HS-27A (cell line): ENCODE data around the gene NUBP2.

Experiments used
- DNase-seq: peaks from one replicate; pipeline ENCODE4 v3.0.0-alpha.2; 2012; ENCODE audit warnings: low read depth, missing footprints

The NUBP2 gene, protein sequence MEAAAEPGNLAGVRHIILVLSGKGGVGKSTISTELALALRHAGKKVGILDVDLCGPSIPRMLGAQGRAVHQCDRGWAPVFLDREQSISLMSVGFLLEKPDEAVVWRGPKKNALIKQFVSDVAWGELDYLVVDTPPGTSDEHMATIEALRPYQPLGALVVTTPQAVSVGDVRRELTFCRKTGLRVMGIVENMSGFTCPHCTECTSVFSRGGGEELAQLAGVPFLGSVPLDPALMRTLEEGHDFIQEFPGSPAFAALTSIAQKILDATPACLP

DNA sequence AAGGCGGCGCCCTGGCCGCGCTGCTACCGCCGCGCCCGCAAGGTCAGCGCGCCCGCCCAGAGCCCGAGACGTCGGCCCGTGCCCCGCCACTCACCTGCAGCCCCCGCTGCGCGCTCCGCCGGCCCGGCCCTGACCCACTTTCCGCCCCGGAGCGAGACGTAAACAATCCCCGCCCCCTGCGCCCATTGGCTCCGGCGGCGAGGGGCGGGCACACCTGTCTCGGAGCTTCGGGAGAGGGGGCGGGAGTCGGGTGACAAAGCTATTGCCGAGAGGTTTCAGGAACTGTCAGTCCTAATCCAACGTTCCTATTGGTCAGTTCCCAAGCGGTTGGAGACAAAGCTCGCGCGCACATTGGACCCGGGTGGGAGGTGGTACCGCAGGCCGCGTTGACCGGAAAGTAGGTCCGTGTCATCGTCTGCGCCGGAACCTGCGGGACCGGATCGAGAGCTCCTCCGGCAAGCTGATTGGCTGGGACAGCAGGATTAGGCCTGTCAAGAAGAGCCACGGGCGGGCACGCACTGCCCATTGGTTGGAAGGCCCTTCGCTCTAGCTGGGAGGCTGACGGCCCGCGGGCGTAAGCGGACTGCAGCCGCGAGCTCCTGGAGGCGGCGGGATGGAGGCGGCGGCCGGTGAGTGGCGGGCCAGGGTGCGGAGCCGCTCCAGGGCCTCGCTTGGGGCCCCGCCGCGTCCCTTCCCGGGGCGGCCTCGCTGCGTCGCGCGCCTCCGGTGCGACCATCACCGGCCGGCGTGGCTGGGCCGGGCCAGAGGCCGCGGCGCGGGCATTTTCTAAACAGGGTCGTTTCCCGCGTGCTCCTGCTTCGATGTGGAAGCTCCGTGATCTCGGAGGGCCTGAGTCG is at the start of gene NUBP2, which contains the start of gene SPSB3:
Gene NUBP2 (plus strand): TSS at position 553 of the 857 bp plus-strand sequence. CDS start 61 bp downstream, at position 614.
Gene SPSB3 (minus strand): TSS at position 164 of the 857 bp plus-strand sequence. CDS start 1,088 bp downstream, outside the sequence.
- peak; percentile 98 for DNase-seq

DNA sequence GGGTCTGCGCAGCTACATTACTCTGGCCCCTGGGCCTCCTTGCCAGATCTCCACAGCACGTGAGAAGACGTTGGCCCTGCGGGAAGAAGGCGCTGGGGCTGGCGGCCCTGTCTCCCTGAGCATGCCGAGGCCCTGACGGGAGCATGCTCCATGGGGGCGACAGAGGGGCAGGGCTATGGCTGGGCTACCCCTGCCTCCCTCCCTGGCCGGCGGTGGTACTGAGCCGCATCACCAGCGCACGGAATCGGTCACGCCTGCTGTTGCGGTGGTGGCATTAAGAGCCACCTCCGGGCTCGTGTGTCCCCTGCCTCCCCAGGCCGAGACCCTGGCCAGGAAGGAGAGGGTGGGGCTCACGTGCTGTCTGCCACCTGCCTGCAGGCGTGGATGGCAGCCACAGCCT is 48.6 kb upstream of the NUBP2 start:
- no peak for DNase-seq

DNA sequence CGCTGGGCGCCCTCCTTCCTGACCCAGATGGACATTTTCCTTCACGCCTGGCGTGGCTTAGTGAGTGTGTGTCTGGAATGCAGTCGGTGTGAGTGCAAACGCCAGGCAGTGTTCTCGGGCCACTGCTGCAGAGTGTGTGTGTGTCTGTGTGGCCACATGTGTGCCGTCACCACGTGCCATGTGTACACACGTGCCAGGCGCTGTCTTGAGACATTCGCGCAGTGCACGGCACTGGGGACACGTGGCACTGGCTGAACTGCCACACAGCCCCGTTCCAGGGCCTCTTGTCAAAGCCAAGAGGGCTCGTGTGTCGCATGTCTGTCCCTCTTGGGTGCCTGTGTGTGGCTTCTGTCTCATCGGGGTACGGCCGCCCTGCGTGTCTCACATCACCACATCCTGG is 47.9 kb upstream of the NUBP2 start:
- DNase-seq, result no peak

DNA sequence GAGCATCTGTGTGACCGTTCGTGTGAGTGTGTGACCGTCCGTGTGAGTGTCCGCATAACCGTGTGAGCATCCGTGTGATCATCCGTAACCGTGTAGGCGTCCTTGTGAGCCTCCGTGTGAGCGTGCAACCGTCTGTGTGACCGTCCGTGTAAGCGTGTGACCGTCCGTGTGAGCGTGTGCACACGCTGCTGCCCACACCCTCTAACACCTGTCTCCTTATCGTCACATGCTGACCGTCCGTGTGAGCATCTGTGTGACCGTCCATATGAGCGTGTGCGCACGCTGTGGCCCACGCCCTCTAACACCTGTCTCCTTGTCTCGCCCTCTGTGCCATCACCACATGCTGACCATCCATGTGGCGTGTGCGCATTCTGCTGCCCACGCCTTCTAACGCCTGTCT is 42.5 kb upstream of the NUBP2 start:
- DNase-seq, result no peak

DNA sequence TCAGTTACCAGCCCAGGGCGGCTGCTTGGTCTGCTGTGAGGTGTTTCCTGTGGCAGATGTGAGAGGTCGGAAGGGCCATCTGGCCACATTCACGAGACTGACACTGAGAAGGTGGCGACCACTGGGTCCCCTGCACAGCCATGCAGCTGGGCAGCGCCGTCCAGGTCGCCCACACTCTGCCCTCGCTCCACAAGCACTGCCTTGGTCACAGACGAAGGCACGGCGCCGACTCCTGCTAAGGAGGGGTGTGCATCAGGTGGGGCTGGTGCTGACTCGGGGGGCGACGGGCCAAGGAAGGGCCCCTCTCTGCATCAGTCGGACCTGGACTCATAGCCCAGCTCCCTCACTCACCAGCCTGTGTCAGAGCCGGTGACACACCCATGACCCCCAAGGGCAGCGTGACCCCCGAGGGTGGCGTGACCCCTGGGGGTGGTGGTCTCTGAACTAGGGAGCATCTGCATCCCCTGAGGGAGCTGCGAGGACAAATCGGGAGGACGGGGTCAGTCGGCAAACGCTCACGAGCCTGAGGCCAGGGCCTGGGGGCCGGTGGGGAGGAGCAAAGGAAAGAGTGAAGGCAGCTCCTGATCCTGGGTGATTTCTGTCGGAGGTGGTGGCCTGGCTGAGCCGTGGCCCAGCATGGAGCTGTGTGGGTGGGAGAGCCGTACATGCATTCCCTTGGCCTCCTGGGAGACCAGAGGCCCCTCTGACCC is 41.8 kb upstream of the NUBP2 start:
- no peak for DNase-seq

DNA sequence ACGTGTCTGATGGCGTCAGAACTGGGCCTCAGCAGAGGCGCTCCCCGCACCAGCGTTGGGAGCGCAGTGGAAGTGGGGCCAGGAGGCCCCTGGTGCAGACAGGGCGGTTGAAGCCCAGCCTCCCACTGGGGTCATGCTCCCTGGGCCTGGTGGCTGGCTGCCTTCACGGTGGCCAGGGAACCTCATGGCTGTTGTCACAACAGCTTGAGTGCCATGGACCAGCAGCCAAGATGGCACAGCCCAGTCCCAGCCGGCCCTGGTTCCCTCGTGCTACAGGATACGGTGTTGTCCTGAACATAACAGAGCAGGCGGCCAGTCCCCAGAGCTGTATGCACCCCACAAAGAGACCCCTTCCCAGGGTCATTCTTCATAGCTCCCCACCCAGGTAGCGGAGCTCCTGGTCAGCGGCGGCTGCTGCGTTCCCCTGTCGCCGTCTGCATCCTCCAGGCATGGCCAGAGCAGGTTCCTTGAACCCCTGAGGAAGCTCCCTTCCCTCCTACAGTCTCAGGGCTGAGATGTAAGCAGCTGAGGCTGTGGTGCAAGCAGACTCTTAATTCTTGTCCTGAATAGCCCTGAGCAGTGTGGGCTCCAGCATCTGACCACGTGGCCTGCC is 41.1 kb upstream of the NUBP2 start:
- DNase-seq, result no peak

DNA sequence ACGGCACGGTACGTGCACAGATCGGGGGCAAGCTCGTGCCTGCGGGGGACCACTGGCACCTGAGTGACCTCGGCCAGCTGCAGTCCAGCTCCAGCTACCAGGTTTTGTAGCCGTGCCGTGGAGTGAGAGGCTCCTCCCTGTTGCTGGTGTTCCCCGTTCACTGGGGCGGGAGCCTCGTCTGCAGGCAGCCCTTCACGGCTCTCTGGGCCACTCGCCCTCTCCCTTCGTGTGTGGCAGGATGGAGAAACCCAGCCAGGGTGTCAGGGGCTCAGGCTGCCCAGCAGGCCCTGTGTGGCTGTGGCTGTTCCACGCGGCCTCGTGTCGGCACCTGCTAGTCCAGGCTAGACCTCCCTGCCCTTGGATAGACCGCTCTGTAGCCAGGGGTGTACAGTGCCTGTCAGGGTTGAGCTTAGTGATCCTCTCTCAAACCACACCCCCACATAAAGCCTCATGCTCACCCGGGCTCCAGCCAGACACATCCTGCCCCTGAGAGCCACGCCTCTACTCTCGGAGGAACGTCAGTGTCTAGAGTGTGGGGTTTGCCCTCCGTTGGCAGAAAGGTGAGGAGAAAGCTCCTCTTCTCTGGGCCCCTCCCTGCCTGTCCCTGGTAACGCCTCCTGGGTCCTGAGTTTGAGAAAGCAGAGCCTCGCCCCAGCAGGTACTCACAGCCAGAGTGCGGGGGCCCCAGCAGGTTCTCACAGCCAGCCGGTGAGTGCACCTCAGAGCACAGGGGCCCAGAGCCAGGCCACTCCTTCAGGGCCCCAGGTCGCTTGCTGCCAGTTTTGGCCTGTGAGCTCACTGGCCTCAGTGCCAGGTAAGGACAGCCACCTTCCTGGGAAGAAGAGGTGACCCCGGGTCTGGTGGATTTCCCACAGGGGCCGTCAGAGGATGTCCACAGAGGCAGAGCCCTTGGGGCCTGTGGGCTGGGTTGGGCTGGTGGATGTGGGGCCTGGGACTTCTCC is 39.1 kb upstream of the NUBP2 start:
- DNase-seq, result no peak

DNA sequence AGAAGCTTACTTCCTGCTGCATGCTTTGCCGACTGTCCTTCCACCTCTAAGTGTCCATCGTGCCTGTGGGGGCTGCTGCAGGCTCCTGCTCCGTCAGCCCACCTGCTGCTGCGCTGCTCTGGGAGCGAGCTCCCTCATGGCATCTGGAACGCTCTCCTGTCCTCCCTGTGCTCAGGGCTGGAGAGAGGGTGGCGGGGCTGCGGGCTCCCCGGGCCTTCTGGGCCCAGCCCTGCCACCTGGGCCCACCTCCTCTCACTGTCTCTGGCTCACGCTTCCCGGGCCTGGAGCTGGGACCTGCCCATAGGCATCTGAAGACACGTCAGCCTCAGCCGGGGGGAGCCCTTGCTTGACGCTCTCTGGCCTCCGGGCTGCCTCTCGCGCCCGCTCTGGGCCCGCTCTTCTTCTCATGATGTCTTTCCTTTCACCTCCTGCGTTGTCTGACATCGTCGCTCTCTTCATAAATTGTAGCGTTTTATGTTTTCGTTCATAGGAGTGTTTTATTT is 38.4 kb upstream of the NUBP2 start:
- no peak for DNase-seq

DNA sequence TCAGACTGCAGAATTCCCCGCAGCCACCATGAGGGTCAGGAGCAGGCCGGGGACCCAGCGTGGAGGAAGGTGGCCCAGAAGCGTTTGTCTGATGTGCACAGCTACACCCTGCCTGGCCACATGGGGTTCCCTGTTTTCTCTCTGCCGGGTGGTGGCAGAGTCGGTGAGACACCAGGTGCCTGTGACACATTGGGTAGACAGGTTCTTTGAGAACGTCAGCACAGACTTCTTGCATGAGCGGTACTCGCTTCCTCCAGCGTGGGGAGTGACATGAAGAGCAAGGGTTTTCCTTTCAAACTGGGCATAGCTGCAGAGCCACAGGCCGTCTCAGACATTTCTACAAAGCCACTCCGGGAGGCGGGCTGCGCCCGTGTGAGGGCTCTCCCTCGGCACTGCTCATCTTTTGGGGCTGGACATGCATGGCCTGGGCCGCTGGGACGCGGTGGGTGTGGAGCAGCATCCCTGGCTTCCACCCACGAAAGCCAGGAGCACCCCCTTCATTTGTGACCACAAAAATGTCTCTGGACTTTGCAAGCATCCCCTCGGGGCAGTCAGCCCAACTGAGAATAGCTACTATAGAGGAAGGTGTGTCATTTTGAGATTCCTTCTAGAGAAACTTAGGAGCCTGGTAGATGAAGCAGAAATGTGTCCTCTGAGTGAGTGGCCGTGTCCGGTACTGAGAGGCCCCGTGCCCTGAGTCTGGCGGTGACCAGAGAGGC is 37.4 kb upstream of the NUBP2 start:
- DNase-seq, result peak; percentile 29

DNA sequence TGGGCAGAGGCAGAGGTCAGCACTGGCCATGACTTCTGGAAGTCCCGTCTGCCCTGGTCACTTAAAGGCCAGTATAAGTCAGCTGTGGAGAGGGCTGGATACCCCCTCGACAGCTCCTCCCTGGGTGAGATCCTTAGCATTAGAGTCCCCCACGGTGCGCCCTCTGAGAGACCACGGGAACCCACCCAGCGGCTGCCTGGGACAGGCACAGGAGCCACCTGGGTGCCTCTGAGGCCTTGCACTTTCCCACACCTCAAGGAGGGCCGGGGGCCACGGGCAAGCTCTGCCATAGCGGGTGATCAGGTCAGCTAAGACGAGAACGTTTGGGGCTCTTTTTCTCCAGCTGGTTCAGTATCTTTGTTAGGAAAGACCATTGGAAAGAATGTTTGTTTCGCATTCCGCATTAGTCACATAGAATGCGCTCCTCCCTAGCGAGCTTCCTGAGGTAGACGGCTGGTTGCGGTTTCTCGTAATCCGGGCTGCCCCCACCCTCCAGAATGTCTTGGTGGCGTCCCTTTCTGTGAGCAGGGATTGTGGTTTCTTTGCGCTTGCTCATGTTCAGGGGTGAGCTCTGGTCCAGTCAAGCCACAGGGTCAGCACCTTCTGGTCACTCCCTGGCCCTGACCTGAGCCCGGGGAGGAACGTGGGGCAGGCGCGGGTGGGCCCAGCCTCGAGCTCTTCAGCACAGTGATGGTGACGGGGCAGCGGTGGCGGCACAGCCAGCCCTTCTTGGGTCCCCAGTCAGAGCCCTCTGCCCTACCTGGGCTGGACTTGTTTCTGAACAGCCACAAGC is 36.7 kb upstream of the NUBP2 start:
- DNase-seq, result peak; percentile 53

DNA sequence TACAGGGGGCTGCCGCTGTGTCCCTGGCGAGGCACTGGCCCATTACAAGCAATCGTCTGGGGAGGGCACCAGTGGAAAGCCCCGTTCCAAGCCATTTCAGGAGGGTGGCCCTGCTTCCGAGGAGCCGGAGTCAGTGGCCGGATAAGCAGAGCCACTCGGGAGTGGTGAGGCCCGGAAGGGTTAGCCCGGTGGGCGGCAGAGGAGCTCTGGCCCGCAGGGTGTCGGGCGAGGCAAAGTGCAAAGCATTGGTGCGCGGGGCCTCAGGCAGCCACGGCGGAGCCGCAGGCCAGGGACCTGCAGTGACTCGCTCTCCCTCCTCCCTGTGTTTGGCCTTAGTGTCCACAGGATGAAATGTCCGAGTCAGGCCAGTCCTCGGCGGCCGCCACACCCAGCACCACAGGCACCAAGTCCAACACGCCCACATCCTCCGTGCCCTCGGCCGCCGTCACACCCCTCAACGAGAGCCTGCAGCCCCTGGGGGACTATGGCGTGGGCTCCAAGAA is 36.0 kb upstream of the NUBP2 start:
- no peak for DNase-seq

DNA sequence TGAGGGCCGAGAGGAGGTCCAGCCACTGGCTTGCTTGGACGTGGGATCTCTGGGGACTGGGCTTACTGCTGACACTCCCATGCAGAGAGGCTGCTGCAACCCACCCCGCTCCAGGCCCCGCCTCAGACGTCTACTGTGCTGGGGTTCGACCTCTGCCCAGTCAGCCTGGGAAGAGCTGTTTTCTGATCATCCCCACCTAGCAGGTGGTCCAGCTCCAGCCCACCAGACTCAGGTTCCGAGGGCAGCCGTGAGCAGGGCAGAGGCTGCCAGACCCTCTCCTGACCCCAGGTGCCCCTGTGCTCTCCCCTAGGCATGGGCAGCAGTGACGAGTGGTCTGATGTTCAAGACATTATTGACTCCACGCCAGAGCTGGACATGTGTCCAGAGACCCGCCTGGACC is 34.8 kb upstream of the NUBP2 start:
- no peak for DNase-seq

DNA sequence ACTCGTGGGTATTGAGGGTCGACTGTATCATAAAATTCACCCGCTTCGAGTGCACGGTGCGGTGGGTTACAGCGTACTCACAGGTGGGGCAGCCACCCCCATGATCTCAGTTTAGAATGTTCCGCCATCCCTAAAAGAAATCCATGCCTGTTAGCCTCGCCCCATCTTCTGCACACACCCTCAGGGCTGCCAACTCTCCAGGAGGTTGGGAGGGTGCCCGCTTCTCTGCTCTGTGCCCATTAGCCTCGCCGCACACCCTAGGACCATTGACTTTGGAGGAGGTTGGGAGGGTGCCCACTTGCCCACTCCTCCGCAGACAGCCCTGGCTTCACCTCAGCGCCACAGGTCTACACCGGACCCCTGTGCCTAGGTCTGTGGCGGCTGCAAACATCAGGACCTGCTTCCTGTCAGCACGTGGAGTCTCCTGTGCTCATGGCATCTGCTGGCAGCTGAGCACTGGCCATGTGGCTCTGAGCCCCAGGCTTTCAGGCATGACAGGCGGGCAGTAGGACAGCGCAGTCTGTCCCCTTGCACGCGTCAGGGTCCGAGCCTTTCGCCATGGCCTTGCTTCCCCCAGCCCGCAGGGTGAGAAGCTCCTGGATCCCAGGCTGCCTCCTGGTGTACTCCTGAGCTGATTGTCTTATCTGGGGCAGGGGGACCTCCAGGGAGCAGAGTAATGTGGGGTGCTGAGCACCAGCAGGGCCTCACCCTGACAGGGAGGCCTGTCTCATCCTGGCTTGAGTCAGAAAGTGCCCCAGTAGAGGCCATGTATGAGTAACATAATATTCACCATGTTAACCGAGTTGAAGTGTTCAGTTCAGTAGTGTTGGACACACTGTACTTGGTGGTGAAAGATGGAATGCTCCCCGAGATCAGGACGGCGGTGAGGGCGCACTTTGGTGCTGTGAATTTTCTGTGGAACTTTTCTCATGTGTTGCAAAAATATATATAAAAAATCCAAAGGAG is 33.3 kb upstream of the NUBP2 start:
- DNase-seq, result no peak

DNA sequence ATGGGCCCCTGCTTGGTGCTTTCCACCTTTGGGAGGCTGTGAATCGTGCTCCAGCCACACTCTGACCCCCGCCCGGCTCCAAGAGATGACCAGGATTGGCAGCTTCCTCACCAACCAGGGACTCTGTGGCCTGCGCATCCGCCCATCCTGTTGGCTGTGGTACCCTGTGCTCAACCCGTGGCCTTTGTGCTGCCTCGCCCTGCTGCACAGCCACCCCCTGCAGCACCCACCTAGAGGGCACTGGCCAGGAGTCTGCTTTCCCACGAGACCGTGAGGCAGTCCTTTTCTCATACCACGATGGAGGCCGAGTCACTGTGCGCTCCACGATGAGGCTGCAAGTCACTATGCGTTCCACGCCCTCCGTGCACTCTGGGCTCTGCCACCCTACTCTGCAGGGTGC is 30.8 kb upstream of the NUBP2 start:
- DNase-seq, result no peak

DNA sequence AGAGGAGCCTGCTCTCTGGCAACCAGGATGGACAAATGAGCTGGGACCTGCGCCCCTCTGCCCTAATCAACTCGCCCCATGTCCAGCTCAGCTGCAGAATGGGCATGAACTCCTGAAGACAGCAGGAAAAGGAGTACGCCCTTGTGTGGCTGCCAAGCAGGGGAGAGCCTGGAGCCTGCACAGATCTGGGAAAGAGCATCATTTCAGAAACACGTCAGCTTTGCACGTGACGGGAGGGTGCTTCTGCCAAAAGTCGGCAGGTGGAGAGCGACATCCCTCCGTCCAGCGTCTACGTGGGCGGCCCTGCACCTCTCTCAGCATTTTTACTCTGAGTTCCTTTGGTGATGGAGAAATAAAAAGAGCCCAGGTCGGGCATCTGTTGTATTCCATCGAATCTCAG is 29.9 kb upstream of the NUBP2 start:
- no peak for DNase-seq

DNA sequence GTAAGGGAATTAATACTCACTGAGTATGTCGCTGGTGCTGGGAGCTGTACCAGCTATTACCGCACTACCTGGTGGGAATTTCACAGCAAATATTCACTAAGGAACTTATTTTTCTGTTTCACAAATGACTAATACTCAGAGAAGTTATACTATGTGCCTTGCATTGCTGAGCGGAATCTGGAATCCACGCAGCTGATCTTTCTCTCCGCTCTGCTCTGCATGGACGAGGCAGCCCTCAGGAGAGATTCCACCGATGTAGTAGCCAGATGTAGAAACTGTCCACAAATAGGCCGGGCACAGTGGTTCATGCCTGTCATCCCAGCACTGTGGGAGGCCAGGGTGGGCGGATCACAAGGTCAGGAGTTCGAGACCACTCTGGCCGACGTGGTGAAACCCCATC is 28.6 kb upstream of the NUBP2 start:
- no peak for DNase-seq

DNA sequence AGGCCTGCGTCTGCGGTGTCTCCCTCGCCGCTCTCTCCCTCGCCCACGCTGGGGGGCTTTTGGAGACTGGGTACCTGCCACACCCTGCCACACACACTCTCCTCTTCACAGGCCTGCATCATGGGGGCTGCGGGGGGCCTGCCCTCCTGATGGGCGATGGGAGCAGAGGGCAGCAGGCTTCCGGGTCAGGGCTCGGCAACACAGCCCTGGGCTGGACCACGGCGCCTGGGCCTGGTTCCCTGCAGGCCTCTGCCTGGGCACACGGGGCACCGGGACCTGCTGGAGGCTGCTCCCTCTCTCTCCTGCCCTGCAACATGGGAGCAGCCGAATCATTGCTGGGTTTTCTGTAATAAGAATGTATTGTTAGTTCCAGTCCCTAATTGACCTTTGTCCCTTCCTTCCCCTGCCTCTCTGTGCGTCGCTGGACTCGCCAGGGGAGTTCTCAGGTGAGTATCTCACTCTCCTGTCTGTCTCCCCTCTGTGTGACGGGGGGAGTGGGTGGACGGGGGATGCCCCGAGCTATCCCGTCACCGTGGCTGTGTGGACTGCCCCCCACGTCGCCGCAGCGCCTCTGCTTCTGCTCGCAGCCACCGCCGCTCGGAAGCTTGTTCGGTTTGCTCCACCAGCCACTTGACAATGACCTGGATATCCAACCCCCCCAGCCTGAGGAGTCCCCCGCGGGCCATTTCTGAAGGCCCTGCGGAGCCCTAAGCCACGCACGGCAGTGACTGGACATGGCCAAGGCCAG is 24.9 kb upstream of the NUBP2 start:
- no peak for DNase-seq
